ENCODE measurements around the gene NVL. TPM values are rescaled to one million over a fixed set of nuclear protein-coding genes. Genes with fewer than 3 reads are reported as not detected.
A peak's percentile ranks its signal among the peaks of the same experiment; 100 is the strongest.
"Not testable (repeated sequence)": the region's sequence is repeated elsewhere in the genome, so short reads cannot be mapped to it uniquely, and the experiment has no call there.

The NVL gene
- total and polyA plus RNA-seq, 5 experiments from 2014 or later = 13.6 to 48.7 (median 16.9) TPM

DNA sequence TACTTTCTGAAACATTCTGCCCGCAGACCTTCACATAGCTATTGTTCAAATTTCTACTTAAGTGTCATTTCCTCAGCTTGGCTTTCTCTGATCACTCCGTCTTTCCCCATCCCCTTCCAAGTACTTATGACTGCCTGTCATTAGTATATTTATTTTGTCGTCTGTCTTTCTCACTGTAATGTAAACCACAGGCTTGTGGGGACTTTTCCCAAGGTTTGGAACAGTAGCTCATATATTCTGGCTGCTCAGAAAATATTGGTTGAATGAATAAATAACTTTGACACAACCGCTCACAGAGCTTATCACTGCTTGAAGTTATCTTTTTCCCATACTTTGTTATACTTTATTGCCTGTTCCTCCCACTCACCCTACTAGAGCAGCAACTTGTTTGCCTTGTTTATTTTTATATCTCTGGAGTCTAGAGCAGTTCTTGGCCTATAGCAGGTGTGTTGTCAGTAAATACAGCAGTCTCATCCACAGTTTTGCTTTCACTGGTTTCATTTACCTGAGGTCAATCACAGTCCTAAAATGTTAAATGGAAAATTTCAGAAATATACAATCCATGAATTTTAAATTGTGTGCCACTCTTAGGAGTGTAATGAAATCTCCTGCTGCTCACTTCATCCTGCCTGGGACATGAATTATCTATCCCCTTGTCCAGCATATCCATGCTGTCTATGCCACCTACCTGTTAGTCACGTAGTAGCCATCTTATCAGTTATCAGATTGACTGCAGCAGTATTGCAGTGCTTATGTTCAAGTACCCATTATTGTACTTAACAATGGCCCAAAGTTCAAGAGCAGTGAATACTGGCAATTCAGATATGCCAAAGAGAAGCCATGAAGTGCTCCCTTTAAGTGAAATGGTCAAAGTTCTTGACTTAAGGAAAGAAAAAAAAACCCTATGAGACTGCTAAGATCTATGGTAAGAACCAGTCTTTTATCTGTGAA, 24.3 kb upstream of the NVL start:
- DNase-seq (no peak), ATAC-seq (no peak)
- no peaks in the 10 kb centered on the region for H3K27me3 Mint-ChIP-seq
- peaks cover 0 to 5% (median 3%) of the 10 kb centered on the region in 3 donors for H3K36me3 Mint-ChIP-seq
- no peaks in the 10 kb centered on the region for H3K9me3 Mint-ChIP-seq
- peak overlapping the region in 8 of 10 donors; percentile 5 to 57 (median 32) for H3K4me3 Mint-ChIP-seq
- H3K27ac Mint-ChIP-seq = peak overlapping the region; percentile 32 to 90 (median 74)
- H3K4me1 Mint-ChIP-seq = peaks cover 25 to 48% (median 41%) of the 10 kb centered on the region in 4 donors
- POLR2A ChIA-PET = interaction anchor here (1.2 kb wide), 1 partner anchor 13 kb away, joined by 3 read pairs; no protein-coding TSS in a partner anchor

DNA sequence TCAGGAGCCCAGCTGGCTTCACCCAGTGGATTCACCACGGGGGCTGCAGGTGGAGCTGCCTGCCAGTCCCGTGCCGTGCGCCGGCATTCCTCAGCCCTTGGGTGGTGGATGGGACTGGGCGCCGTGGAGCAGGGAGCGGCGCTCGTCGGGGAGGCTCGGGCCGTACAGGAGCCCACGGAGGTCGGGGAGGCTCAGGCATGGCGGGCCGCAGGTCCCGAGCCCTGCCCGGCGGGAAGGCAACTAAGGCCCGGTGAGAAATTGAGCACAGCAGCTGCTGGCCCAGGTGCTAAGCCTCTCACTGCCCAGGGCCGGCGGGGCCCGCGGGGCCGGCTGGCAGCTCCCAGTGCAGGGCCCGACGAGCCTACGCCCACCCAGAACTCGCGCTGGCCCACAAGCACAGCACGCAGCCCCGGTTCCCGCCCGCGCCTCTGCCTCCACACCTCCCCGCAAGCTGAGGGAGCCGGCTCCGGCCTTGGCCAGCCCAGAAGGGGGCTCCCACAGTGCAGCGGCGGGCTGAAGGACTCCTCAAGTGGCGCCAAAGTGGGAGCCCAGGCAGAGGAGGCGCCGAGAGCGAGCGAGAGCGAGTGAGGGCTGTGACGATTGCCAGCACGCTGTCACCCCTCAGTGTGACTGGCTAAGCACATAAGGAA, 22.6 kb upstream of the NVL start:
- POLR2A ChIA-PET = interaction anchor here (1.6 kb wide), 1 partner anchor 22 kb away, joined by 5 read pairs; the partner anchor contains the start of gene NVL
- peaks cover 13 to 39% (median 34%) of the 10 kb centered on the region in 4 donors for H3K4me1 Mint-ChIP-seq
- not testable (repeated sequence) for H3K4me3 Mint-ChIP-seq

DNA sequence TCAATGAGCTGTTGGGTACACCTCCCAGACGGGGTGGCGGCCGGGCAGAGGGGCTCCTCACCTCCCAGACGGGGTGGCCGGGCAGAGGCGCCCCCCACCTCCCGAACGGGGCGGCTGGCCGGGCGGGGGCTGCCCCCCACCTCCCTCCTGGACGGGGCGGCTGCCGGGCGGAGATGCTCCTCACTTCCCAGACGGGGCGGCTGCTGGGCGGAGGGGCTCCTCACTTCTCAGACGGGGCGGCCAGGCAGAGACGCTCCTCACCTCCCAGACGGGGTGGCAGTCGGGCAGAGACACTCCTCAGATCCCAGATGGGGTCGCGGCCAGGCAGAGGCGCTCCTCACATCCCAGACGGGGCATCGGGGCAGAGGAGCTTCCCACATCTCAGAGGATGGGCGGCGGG, 19.7 kb upstream of the NVL start:
- not testable (repeated sequence) for ATAC-seq, H3K36me3 Mint-ChIP-seq, DNase-seq, H3K27me3 Mint-ChIP-seq, H3K4me3 Mint-ChIP-seq, H3K27ac Mint-ChIP-seq, H3K9me3 Mint-ChIP-seq
- H3K4me1 Mint-ChIP-seq = peaks cover 7 to 26% (median 22%) of the 10 kb centered on the region in 4 donors
- POLR2A ChIA-PET = interaction anchor here (2.0 kb wide), 1 partner anchor 20 kb away, joined by 5 read pairs; the partner anchor contains the start of gene NVL

More for the DNA sequence above, 22.6 kb upstream of the NVL start:
- not testable (repeated sequence) for H3K9me3 Mint-ChIP-seq, ATAC-seq, H3K36me3 Mint-ChIP-seq, H3K27me3 Mint-ChIP-seq, DNase-seq
- peak overlapping the region in 1 of 10 donors; percentile 6 for H3K27ac Mint-ChIP-seq

DNA sequence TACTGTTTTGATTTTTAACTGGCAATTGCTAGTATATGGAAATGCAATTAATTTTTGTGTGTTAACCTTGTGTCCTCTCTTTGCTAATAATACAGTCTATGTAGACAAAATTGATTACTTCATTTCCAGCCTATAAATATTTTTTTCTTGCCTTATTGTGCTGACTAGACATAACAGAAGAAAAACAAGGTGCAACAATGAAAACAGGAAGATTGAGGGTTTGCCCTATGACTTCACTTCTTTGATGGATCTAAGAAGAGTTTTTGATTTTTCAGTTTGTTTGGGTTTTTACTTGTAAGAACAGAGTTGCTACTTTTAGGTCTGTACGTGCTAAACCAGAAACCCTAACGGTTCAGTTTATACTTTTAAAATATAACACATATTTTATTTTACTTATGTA, 18.2 kb upstream of the NVL start:
- Mint-ChIP-seq H3K36me3 (peaks cover 0 to 4% (median 0%) of the 10 kb centered on the region in 3 donors), H3K4me3 (peak overlapping the region in 8 of 10 donors; percentile 2 to 51 (median 37)), H3K27me3 (no peaks in the 10 kb centered on the region), H3K27ac (peak overlapping the region in 8 of 10 donors; percentile 25 to 70 (median 59)), H3K4me1 (peaks cover 0 to 15% (median 8%) of the 10 kb centered on the region in 4 donors), H3K9me3 (peaks cover 0 to 21% (median 0%) of the 10 kb centered on the region in 9 donors)
- DNase-seq = peak in 2 of 10 donors; percentile 45 to 48
- ATAC-seq = peak; percentile 54 to 77
- POLR2A ChIA-PET = interaction anchor here (0.6 to 1.0 kb wide), 4 partner anchors 18 to 178 kb away, joined by 3 to 4 read pairs (median 3); partner anchors contain the start of gene NVL

DNA sequence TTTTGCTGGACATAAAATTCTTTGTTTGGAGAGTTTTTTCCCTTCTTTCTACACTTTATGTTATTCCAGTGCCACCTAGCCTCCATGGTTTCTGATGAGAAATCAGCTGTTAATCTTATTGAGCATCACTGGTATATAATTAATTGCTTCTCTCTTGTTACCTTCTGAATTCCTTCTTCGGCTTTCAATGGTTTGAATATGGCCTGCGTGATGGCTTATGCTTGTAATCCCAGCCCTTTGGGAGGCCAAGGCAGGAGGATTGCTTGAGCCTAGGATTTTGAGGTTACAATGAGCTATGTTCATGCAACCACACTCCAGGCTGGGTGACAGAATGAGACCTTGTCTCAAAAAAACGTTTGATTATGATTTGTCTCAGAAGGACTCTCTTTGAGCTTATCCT, 13.7 kb upstream of the NVL start:
- peaks cover 3 to 21% (median 14%) of the 10 kb centered on the region in 4 donors for H3K4me1 Mint-ChIP-seq
- peaks cover 0 to 4% (median 0%) of the 10 kb centered on the region in 5 donors for H3K27me3 Mint-ChIP-seq
- ATAC-seq = no peak
- H3K27ac Mint-ChIP-seq = no peak overlapping the region
- POLR2A ChIA-PET = interaction anchor here (0.5 to 1.4 kb wide), 2 partner anchors 14 to 106 kb away, joined by 3 read pairs; partner anchors contain the start of gene CNIH4
- H3K9me3 Mint-ChIP-seq = peaks cover 0 to 21% (median 0%) of the 10 kb centered on the region in 9 donors
- peak in 1 of 10 donors; percentile 13 for DNase-seq
- H3K36me3 Mint-ChIP-seq = peaks cover 0 to 4% (median 0%) of the 10 kb centered on the region in 3 donors
- no peak overlapping the region for H3K4me3 Mint-ChIP-seq

DNA sequence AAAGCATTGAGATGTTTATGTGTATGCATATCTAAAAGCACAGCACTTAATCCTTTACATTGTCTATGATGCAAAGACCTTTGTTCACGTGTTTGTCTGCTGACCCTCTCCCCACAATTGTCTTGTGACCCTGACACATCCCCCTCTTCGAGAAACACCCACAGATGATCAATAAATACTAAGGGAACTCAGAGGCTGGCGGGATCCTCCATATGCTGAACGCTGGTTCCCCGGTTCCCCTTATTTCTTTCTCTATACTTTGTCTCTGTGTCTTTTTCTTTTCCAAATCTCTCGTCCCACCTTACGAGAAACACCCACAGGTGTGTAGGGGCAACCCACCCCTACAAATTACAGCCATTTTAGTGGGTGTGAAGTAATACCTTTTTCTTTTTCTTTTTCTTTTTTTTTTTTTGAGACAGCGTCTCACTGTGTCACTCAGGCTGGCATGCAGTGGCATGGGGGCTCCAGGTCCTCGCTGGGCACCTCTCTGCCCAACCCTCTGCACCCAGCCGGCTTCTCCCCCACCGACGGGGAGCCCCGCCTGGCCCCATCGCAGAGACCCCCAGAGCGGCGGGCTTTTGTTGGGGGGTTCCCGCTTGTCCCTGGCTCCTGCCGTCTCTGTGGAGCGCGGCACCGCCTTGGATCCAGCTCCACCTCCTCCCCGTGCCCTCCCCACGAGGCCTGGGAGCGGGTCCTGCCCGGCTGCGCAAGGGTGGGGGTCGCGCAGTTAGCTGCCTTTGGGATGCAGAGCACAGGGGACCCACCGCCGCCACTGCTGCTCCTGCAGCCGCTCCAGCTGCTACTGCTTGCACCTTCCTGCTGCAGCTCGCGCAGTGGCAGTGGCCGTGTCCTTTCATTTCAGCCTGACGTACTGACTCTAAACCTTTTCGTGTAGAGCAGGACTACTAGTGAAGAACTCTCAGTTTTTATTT, 10.7 kb upstream of the NVL start:
- ATAC-seq (peak; percentile 94 to 96), DNase-seq (peak in 8 of 10 donors; percentile 19 to 49 (median 30))
- POLR2A ChIA-PET = interaction anchor here (0.8 to 1.6 kb wide), 4 partner anchors 11 to 117 kb away, joined by 3 to 11 read pairs (median 4); partner anchors contain the start of gene NVL
- Mint-ChIP-seq H3K27ac (peak overlapping the region in 6 of 10 donors; percentile 25 to 86 (median 70)), H3K9me3 (peaks cover 0 to 19% (median 0%) of the 10 kb centered on the region in 9 donors), H3K4me3 (peak overlapping the region; percentile 58 to 86 (median 77)), H3K4me1 (peaks cover 3 to 14% (median 5%) of the 10 kb centered on the region in 4 donors)
- not testable (repeated sequence) for H3K36me3 Mint-ChIP-seq, H3K27me3 Mint-ChIP-seq

DNA sequence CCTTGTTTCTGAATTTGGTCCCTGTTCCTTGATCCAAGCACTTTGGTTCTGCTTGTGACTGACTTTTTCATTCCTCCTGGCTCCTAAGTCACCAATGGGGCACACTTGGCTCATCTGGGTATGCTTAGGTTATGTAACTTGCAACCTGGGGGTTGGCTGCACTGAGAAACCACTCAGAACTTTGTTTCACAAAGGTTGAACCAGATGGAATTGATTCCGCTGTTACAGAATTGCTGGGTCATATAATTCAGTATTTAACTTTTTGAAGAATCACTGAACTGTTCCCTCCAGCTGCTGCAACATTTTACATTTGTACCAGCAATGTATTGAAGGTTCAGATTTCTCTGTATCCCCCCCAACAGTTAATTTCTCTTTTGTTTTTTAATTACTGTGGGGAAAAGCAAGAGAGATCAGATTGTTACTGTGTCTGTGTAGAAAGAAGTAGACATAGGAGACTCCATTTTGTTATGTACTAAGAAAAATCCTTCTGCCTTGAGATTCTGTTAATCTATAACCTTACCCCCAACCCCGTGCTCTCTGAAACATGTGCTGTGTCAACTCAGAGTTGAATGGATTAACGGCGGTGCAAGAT, 9.6 kb upstream of the NVL start:
- H3K27ac Mint-ChIP-seq = no peak overlapping the region
- H3K27me3 Mint-ChIP-seq = peaks cover 0 to 4% (median 0%) of the 10 kb centered on the region in 5 donors
- ATAC-seq (no peak), DNase-seq (no peak)
- H3K4me3 Mint-ChIP-seq = no peak overlapping the region
- POLR2A ChIA-PET = no interaction called here
- H3K9me3 Mint-ChIP-seq = peaks cover 0 to 15% (median 0%) of the 10 kb centered on the region in 9 donors
- peaks cover 3 to 14% (median 5%) of the 10 kb centered on the region in 4 donors for H3K4me1 Mint-ChIP-seq
- H3K36me3 Mint-ChIP-seq = peaks cover 0 to 4% (median 0%) of the 10 kb centered on the region in 3 donors

DNA sequence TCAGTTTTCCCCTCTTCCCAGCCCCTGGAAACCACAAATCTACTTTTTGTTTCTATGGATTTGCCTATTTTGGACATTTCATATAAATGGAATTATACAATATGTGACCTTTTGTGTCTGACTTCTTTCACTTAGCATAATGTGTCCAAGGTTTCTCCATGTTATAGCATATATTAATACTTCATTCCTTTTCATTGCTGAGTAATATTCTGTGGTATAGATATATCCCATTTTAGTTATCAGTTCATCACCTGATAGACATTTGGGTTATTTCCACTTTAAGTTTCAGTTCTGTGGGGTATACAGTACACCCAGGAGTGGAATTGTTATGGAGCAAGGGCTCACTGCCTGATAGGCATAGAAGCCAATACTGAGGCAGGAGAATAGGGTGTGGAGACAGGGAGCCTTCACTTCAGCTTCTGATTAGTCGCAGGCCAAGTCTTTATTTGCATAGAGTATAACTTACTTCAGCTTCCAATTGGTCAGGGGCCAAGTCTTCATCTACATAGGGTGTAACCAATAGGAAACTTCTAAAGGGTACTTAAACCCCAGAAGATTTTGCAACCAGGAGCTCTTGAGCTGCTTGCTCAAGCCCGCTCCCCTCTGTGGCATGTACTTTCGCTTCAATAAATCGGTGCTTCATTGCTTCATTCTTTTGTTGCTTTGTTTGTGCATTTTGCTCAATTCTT, 8.3 kb upstream of the NVL start:
- H3K9me3 Mint-ChIP-seq = peaks cover 0 to 7% (median 0%) of the 10 kb centered on the region in 9 donors
- H3K27me3 Mint-ChIP-seq = peaks cover 0 to 4% (median 0%) of the 10 kb centered on the region in 5 donors
- no peak for DNase-seq
- no peaks in the 10 kb centered on the region for H3K36me3 Mint-ChIP-seq
- no peak overlapping the region for H3K27ac Mint-ChIP-seq
- ATAC-seq = no peak
- no peak overlapping the region for H3K4me3 Mint-ChIP-seq
- peaks cover 6 to 18% (median 14%) of the 10 kb centered on the region in 4 donors for H3K4me1 Mint-ChIP-seq
- POLR2A ChIA-PET = interaction anchor here (0.5 kb wide), 1 partner anchor 65 kb away, joined by 3 read pairs; no protein-coding TSS in a partner anchor

DNA sequence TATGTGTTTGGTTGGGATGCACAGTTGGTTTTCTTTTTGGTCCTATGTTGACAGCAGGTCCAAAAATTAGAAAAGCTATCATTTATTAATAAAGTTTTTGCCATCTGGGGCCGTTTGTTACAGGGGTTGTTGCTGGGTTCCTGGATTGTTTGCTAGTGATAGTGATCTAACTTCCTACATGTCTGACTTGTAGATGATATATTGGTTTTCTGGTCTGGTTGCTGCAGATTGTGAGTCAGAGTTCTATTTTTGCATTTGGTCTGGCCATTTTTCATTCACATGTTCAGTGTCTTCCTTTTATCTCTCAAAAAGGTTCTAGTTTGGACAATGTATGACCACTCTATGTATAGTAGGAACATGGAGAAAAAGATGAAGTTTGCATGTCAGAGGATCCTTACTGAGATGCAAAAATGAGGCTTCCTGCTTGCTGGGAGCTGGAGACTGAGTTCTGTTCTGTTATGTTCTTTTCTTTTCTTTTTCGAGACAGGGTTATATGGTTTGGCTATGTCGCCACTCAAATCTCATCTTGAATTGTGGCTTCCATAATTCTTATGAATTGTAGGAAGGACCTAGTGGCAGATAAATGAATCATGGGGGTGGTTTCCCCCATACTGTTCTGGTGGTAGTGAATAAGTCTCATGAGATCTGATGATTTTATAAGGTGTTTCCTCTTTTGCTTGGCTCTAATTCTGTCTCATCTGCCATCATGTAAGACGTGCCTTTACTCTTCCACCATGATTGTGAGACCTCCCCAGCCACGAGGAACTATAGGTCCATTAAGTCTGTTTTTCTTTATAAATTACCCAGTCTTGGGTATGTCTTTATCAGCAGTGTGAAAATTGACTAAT, 4.2 kb upstream of the NVL start:
- H3K36me3 Mint-ChIP-seq = no peaks in the 10 kb centered on the region
- no peaks in the 10 kb centered on the region for H3K27me3 Mint-ChIP-seq
- peaks cover 10 to 40% (median 27%) of the 10 kb centered on the region in 4 donors for H3K4me1 Mint-ChIP-seq
- no peak overlapping the region for H3K4me3 Mint-ChIP-seq
- no peaks in the 10 kb centered on the region for H3K9me3 Mint-ChIP-seq
- POLR2A ChIA-PET = interaction anchor here (1.0 kb wide), 1 partner anchor 101 kb away, joined by 3 read pairs; the partner anchor contains the start of gene WDR26
- H3K27ac Mint-ChIP-seq = peak overlapping the region in 5 of 10 donors; percentile 11 to 82 (median 42)
- DNase-seq (no peak), ATAC-seq (no peak)

All from naive thymus-derived CD8-positive, alpha-beta T cell (primary cell).